H1 (cell line): Measurements from ENCODE around the gene AIF1.
"Not testable (repeated sequence)": the region's sequence is repeated elsewhere in the genome, so short reads cannot be mapped to it uniquely, and the experiment has no call there.

Experiments
- JUND ChIP-seq: IDR thresholded peaks from 2 replicates; pipeline ENCODE4 v1.6.1; 2011; ENCODE audit warnings: mild to moderate bottlenecking, improper control_type of control experiment, low read length
- NRF1 ChIP-seq: IDR thresholded peaks from 2 replicates; pipeline ENCODE4 v1.6.1; 2011; ENCODE audit warnings: mild to moderate bottlenecking, low read depth, low read length, improper control_type of control experiment
- TF ChIP-seq, protein P1 (sequence below), 3 experiments: IDR thresholded peaks; 1 replicate in 2 of 3; 2 replicates in 1 of 3; pipeline versions ENCODE4 v1.5.1 to v1.6.1; 2011; ENCODE audit warnings: low read length in 3 of 3, mild to moderate bottlenecking in 3 of 3, inconsistent platforms in 2 of 3, low read depth in 1 of 3, moderate library complexity in 1 of 3; ENCODE audit not compliant: insufficient read depth in 1 of 3; ENCODE audit errors: control extremely low read depth in 1 of 3

GRCh38 chr6:31590691-31591090, 24.3 kb upstream of the AIF1 start:
- TF ChIP-seq, protein P1, sequence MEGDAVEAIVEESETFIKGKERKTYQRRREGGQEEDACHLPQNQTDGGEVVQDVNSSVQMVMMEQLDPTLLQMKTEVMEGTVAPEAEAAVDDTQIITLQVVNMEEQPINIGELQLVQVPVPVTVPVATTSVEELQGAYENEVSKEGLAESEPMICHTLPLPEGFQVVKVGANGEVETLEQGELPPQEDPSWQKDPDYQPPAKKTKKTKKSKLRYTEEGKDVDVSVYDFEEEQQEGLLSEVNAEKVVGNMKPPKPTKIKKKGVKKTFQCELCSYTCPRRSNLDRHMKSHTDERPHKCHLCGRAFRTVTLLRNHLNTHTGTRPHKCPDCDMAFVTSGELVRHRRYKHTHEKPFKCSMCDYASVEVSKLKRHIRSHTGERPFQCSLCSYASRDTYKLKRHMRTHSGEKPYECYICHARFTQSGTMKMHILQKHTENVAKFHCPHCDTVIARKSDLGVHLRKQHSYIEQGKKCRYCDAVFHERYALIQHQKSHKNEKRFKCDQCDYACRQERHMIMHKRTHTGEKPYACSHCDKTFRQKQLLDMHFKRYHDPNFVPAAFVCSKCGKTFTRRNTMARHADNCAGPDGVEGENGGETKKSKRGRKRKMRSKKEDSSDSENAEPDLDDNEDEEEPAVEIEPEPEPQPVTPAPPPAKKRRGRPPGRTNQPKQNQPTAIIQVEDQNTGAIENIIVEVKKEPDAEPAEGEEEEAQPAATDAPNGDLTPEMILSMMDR (IDR thresholded peaks at IDR 0.05; ENCODE audit: control extremely low read depth in 1 of 3, insufficient read depth in 1 of 3, low read depth in 1 of 3, low read length in 3 of 3), result not testable (repeated sequence)
- not testable (repeated sequence) for TF ChIP-seq NRF1, JUND
